Liver (tissue), 9 donors: ENCODE measurements around the gene NAGPA. TPM values are rescaled to one million over a fixed set of nuclear protein-coding genes. Genes with fewer than 3 reads are reported as not detected.

Experiments
- DNase-seq: peaks from one replicate; pipeline ENCODE4 v3.0.0-alpha.2; 2017; ENCODE audit warnings: low spot score
- H3K27ac ChIP-seq, 2 donors: one replicate each; pipeline ENCODE4 v1.7.0; 2013; ENCODE audit warnings: inconsistent platforms in 2 of 2, low read length in 2 of 2, control low read depth in 1 of 2, low read depth in 1 of 2, mild to moderate bottlenecking in 1 of 2
- H3K27me3 ChIP-seq, 4 donors: one replicate each; pipeline versions ENCODE4 v1.6.1 to v1.7.0; 2013; ENCODE audit warnings: low read length in 3 of 4, inconsistent platforms in 1 of 4, mild to moderate bottlenecking in 1 of 4, moderate library complexity in 1 of 4; ENCODE audit not compliant: control insufficient read depth in 4 of 4, insufficient read depth in 4 of 4
- H3K36me3 ChIP-seq, 4 donors: one replicate each; pipeline versions ENCODE4 v1.6.1 to v1.7.0; 2013; ENCODE audit warnings: low read length in 3 of 4, mild to moderate bottlenecking in 3 of 4, low read depth in 1 of 4, moderate library complexity in 1 of 4; ENCODE audit not compliant: control insufficient read depth in 4 of 4, insufficient read depth in 3 of 4
- H3K4me1 ChIP-seq, 4 donors: one replicate each; pipeline versions ENCODE4 v1.6.1 to v1.7.0; 2013; ENCODE audit warnings: low read length in 3 of 4, mild to moderate bottlenecking in 3 of 4, moderate library complexity in 1 of 4; ENCODE audit not compliant: control insufficient read depth in 4 of 4, insufficient read depth in 4 of 4
- H3K4me3 ChIP-seq, 3 donors: one replicate each; pipeline versions ENCODE4 v1.6.1 to v1.7.0; 2013; ENCODE audit warnings: low read length in 3 of 3, control low read depth in 1 of 3, low read depth in 1 of 3, mild to moderate bottlenecking in 1 of 3
- H3K9ac ChIP-seq, 2 donors: one replicate each; pipeline ENCODE4 v1.7.0; 2013; ENCODE audit warnings: low read length in 2 of 2, mild to moderate bottlenecking in 2 of 2, moderate library complexity in 2 of 2, control low read depth in 1 of 2, low read depth in 1 of 2
- H3K9me3 ChIP-seq, 4 donors: one replicate each; pipeline versions ENCODE4 v1.6.1 to v1.7.0; 2013; ENCODE audit warnings: low read length in 3 of 4; ENCODE audit not compliant: control insufficient read depth in 4 of 4
- ATF3 ChIP-seq: IDR thresholded peaks from 2 replicates; pipeline ENCODE4 v1.6.1; 2016; ENCODE audit warnings: antibody characterized with exemption
- EGR1 ChIP-seq, 2 donors: IDR thresholded peaks; 2 replicates each; pipeline ENCODE4 v1.6.1; 2016 to 2018; ENCODE audit warnings: antibody characterized with exemption in 2 of 2, low read depth in 2 of 2
- FOXA1 ChIP-seq: IDR thresholded peaks from 2 replicates; pipeline ENCODE4 v1.6.1; 2016; ENCODE audit warnings: antibody characterized with exemption
- FOXA2 ChIP-seq: IDR thresholded peaks from 2 replicates; pipeline ENCODE4 v1.6.1; 2016; ENCODE audit warnings: antibody characterized with exemption
- GABPA ChIP-seq, 2 donors: IDR thresholded peaks in 1 of 2; conservative IDR thresholded peaks in 1 of 2; 2 replicates each; pipeline ENCODE4 v1.6.1; 2016; ENCODE audit warnings: antibody characterized with exemption in 2 of 2, mild to moderate bottlenecking in 1 of 2, moderate library complexity in 1 of 2
- HNF4A ChIP-seq, 2 donors: conservative IDR thresholded peaks; 2 replicates each; pipeline ENCODE4 v1.6.1; 2016; ENCODE audit warnings: antibody characterized with exemption in 2 of 2, mild to moderate bottlenecking in 2 of 2
- JUND ChIP-seq, 2 donors: IDR thresholded peaks; 2 replicates each; pipeline ENCODE4 v1.6.1; 2016; ENCODE audit warnings: antibody characterized with exemption in 2 of 2
- NR2F2 ChIP-seq: IDR thresholded peaks from 2 replicates; pipeline ENCODE4 v1.6.1; 2016; ENCODE audit warnings: antibody characterized with exemption
- RAD21 ChIP-seq, 2 donors: IDR thresholded peaks; 2 replicates each; pipeline ENCODE4 v1.6.1; 2016; ENCODE audit warnings: antibody characterized with exemption in 2 of 2, mild to moderate bottlenecking in 2 of 2
- REST ChIP-seq: IDR thresholded peaks from 2 replicates; pipeline ENCODE4 v1.6.1; 2016; ENCODE audit warnings: antibody characterized with exemption, mild to moderate bottlenecking
- RXRA ChIP-seq, 2 donors: IDR thresholded peaks; 2 replicates each; pipeline ENCODE4 v1.6.1; 2017 to 2018; ENCODE audit warnings: antibody characterized with exemption in 2 of 2, mild to moderate bottlenecking in 1 of 2
- SP1 ChIP-seq: IDR thresholded peaks from 2 replicates; pipeline ENCODE4 v1.6.1; 2018; ENCODE audit warnings: antibody characterized with exemption, mild to moderate bottlenecking
- TAF1 ChIP-seq: conservative IDR thresholded peaks from 2 replicates; pipeline ENCODE4 v1.6.1; 2016; ENCODE audit warnings: antibody characterized with exemption, mild to moderate bottlenecking
- YY1 ChIP-seq: IDR thresholded peaks from 2 replicates; pipeline ENCODE4 v1.6.1; 2016; ENCODE audit warnings: antibody characterized with exemption, mild to moderate bottlenecking
- ZBTB33 ChIP-seq: IDR thresholded peaks from 2 replicates; pipeline ENCODE4 v1.6.1; 2016; ENCODE audit warnings: antibody characterized with exemption
- WGBS: extraction: QIAGEN DNeasy Blood & Tissue Kit; methylation state at CpG from one replicate; pipeline ENCODE4 v1.1.7; 2013; 5-methylcytosine and 5-hydroxymethylcytosine counted together
- polyA plus RNA-seq, 2 donors: library from polyadenylated mRNA; stranded (reverse) in 1 of 2; unstranded in 1 of 2; fragments of 200-250 nt in 1 of 2; fragments of >200 nt in 1 of 2; fragmentation: Nextera tagmentation in 1 of 2; extraction: Ambion mirVana in 1 of 2; gene quantifications; one replicate each; pipeline versions ENCODE4 v1.2.1 to v1.2.3, GENCODE V29; 2013 to 2015
- total RNA-seq, 2 donors: library from RNA; depleted of rRNA; stranded (reverse); fragments of >200 nt; gene quantifications; one replicate each; pipeline ENCODE4 v1.2.3, GENCODE V29; 2014
- TF ChIP-seq, protein P1 (sequence below): IDR thresholded peaks from 2 replicates; pipeline ENCODE4 v1.6.1; 2016; ENCODE audit warnings: antibody characterized with exemption
- donor health status: healthy.
- donor health status: healthy.
- donor health status: healthy.
- donor health status: healthy.
- donor health status: healthy.

Gene NAGPA
- total and polyA plus RNA-seq, 4 donors, result 5.4 to 13.4 (median 10.7) TPM

DNA sequence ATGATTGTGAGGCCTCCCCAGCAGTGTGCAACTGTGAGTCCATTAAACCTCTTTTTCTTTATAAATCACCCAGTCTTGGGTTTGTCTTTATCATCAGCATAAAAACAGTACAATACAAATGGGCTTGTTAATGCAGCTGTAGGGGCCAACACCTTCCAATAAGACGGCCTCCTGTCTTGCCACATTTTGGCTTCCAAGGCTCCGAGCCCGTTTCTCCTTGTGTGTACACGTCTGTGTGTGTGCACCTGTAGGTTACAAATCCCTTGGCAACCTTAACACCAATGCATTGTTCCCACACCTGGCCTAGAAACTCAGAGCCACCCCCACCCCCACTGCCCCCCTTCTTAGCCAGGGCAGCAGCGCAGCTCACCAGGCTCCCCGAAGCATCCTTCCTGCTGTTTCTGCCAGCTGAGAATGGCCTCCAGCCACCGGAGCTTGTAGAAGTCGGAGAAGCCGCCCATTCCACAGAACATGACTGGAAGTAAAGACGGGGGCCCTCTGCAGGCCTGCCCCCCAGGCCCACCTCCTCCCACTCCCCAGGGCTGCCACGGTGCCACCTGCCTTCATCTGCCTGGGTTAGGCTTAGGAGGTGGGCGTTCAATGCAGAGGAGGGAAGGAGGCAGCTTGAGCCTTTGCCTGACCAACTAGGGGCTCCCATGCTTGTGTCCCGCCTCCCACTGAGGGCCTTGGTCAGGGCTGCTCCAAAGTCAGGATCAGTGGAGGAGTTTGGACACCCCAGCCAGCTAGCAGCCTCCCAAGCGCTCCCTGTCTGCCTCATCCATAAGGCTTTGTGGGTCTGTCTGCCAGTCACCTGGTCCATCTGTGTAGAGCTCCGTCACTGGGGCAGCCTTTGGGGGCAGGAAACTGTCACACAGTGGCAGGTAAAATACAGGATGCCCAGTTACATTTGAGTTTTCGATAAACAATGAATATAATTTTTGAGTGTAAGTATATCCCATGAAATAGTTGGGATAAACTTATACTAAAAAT is 21.4 kb upstream of the NAGPA start:
- no peak for TF ChIP-seq FOXA2
- TF ChIP-seq JUND (IDR thresholded peaks at IDR 0.05), result no peak
- TF ChIP-seq SP1, result no peak
- H3K9me3 ChIP-seq, result no peaks in the 10 kb centered on the region
- H3K27ac ChIP-seq, result no peak overlapping the region
- H3K27me3 ChIP-seq, result no peaks in the 10 kb centered on the region
- WGBS, result 93% methylated on average over 16 of the region's 16 CpGs
- no peak overlapping the region for H3K4me3 ChIP-seq
- no peaks in the 10 kb centered on the region for H3K4me1 ChIP-seq
- DNase-seq, result no peak
- no peaks in the 10 kb centered on the region for H3K36me3 ChIP-seq
- no peak overlapping the region for H3K9ac ChIP-seq

DNA sequence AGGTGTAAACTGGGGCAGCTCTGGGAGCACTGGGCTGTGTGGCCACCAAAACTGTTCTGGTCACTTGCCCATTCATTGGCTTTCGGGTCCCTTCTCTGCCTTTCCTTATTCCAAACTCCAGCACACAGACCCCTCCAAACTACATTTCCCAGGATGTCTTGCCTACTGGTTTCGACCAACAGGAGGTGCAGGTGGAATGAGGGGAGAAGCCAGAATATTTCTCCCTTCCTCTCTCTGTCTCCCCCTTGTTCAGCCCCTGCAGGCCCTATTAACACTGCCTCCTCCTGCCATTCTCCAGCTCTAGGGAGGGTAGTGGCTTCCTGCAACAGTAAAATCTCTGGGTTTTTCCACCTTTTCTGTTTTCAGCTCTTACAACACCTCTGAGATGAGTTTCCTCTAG is 13.2 kb upstream of the NAGPA start:
- no peaks in the 10 kb centered on the region for H3K36me3 ChIP-seq

More for the DNA sequence above, 13.2 kb upstream of the NAGPA start:
- no peak for DNase-seq
- 87% methylated on average over 2 of the region's 2 CpGs for WGBS
- Histone ChIP-seq H3K27me3 (no peaks in the 10 kb centered on the region), H3K9ac (no peak overlapping the region), H3K9me3 (no peaks in the 10 kb centered on the region), H3K27ac (no peak overlapping the region), H3K4me1 (no peaks in the 10 kb centered on the region), H3K4me3 (no peak overlapping the region)
- TF ChIP-seq NR2F2 (no peak), ZBTB33 (no peak), GABPA (IDR thresholded peaks at IDR 0.05 in 1 of 2, conservative IDR thresholded peaks at IDR 0.05 in 1 of 2) (no peak), SP1 (no peak), ATF3 (no peak), JUND (IDR thresholded peaks at IDR 0.05) (no peak), RXRA (IDR thresholded peaks at IDR 0.05) (no peak), TAF1 (no peak), FOXA2 (no peak), REST (no peak), EGR1 (IDR thresholded peaks at IDR 0.05; ENCODE audit: low read depth in 2 of 2) (no peak), YY1 (no peak), FOXA1 (no peak), HNF4A (conservative IDR thresholded peaks at IDR 0.05) (no peak), RAD21 (IDR thresholded peaks at IDR 0.05) (no peak)
- TF ChIP-seq, protein P1, sequence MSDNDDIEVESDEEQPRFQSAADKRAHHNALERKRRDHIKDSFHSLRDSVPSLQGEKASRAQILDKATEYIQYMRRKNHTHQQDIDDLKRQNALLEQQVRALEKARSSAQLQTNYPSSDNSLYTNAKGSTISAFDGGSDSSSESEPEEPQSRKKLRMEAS, result no peak
